HFF-Myc (cell line): ENCODE results near the gene FPGS.

Experiments
- DNase-seq: peaks from one replicate; pipeline ENCODE4 v3.0.0-alpha.2; 2011; ENCODE audit warnings: low read depth; ENCODE audit errors: extremely low read depth
- H3K4me3 ChIP-seq: replicated peaks from 2 replicates; pipeline ENCODE4 v1.5.1; 2011; ENCODE audit warnings: low read depth, mild to moderate bottlenecking, control low read depth, low read length
- TF ChIP-seq, protein P1 (sequence below): IDR thresholded peaks from 2 replicates; pipeline ENCODE4 v1.5.1; 2012; ENCODE audit warnings: mild to moderate bottlenecking, low read depth, low read length, control low read depth; ENCODE audit errors: missing control alignments

The FPGS gene

DNA sequence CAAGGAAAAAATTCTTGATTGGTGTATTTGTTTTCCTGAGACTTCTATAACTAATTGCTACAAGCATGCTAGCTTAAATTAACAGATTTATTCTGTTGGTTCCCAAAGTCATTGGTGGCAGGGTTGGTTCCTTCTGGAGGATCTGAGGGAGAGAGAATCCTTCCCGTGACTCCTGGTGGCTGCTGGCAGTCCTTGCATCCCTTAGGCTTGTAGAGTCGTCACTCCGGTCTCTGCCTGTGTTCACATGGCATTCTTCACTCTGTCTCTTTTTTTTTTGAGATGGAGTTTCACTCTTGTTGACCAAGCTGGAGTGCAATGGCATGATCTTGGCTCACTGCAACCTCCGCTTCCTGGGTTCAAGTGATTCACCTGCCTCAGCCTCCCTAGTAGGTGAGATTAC is 11.6 kb upstream of the FPGS start:
- no peak for DNase-seq
- TF ChIP-seq, protein P1, sequence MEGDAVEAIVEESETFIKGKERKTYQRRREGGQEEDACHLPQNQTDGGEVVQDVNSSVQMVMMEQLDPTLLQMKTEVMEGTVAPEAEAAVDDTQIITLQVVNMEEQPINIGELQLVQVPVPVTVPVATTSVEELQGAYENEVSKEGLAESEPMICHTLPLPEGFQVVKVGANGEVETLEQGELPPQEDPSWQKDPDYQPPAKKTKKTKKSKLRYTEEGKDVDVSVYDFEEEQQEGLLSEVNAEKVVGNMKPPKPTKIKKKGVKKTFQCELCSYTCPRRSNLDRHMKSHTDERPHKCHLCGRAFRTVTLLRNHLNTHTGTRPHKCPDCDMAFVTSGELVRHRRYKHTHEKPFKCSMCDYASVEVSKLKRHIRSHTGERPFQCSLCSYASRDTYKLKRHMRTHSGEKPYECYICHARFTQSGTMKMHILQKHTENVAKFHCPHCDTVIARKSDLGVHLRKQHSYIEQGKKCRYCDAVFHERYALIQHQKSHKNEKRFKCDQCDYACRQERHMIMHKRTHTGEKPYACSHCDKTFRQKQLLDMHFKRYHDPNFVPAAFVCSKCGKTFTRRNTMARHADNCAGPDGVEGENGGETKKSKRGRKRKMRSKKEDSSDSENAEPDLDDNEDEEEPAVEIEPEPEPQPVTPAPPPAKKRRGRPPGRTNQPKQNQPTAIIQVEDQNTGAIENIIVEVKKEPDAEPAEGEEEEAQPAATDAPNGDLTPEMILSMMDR, result no peak
- H3K4me3 ChIP-seq, result no peak overlapping the region

DNA sequence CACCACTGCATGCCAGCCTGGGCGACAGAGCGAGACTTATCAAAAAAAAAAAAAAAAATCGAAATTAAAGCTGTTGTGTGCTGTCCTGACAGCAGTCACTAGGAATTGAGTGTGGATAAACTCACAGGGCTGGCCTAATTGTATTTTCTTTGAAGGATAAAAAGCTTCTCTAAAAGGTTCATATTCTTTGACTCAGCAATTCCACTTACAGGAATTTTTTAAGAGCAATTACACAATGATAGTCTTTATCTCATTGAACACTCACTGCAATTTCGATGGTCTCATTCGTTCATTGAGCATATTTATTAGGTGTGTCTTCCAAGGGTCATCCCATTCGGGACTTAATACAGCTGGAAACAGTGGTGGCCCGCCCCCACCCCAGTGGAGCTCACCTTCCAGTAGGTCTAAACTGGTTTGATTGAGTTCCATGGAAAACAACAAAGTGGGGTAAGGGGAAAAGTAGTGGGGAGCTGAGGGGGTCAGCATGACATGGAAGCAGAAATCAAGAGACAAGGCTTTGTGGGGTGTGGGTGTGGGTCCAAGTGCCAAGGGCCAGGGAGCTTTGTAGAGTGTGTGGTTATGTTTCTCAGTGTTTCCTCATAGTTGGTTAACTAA is 10.2 kb upstream of the FPGS start:
- DNase-seq, result no peak
- no peak overlapping the region for H3K4me3 ChIP-seq
- TF ChIP-seq, protein P1, result no peak

DNA sequence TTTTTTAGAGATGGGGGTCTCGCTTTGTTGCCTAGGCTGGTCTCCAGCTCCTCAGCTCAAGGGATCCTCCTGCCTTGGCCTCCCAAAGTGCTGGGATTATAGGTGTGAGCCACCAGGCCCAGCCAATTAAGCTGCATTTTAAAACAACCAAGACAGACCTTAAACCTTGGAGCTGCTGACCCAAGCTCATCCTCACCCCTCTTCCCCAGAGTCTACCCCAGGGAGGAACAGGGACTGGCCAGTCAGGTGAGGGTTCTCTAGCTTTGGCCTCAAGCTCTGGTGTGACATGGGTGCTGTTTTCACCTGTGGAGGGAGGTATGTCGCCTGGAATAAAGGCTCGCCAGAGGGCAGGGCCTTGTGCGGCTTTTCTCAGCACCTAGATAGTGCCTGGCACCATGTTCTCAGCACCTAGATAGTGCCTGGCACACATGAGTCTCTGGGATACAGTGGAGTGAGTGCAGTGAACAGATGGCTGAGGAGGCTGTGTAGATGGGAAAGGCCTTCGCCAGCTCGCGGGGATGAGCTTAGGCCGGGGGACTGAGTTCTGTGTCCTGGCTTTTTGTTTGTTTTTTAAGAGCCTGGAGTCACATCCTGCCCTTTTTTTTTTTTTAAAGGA is 9.5 kb upstream of the FPGS start:
- no peak for DNase-seq
- TF ChIP-seq, protein P1, result no peak
- H3K4me3 ChIP-seq, result no peak overlapping the region

DNA sequence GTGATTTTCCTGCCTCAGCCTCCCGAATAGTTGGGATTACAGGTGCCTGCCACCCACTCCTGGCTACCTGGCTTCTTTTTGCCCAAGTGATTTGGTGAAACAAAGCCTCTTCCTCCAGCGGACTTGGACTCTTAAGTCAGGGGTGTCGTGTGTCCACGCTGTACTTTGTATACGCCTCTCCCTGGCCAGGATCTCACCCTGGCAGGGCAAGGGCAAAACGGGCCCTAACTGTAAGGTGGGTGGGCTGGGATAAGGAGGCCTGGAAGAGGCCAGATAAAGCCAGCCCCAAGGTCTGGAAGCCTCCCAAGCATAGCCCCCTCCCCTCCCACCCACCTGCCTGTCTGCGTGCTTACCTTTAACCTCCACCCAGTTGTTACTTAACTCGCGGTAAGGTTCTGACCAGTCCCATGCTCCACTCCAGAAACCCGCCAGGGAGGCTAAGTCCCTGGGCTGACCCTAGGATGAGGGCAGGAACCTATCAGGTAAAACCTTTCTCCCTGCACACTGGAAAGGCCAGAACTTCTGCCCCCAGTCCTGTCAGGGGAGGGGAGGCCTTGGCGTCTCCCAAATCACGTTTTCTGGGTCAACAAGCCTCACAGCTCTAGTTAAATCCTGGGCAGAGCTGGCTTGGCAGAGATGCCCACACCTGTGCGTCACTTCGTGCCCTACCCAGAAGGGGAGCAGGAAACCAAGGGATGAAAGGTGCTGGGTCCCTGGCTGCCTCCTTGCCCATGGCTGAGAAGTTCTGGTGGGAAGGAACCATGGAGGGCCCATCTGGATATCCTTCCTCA is 8.5 kb upstream of the FPGS start:
- DNase-seq, result no peak
- TF ChIP-seq, protein P1, result no peak
- no peak overlapping the region for H3K4me3 ChIP-seq

DNA sequence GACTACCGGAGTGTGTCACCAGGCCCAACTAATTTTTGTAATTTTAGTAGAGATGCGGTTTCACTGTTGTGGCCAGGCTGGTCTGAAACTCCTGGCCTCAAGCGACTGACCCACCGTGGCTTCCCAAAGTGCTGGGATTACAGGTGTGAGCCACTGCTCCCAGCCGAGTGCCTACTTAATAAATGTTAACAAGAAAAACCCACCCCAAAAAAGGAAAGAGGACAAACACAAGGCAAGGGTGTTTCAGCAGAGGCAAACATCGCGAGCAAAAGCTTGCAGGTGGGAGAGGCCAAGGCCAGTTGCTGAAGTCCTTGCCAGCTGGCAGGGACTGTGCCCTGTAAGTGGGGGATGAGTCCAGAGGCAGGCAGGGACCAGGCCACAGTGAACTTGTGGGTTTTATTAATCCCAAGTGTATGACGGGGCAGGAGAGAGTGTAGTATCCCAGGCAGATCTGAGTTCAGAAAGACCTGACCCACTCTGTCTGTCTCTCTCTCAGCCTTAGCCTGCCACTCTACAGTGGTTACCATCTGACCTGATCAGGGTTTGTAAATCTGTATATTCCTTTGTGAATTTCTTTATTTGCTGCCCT is 6.4 kb upstream of the FPGS start:
- H3K4me3 ChIP-seq, result no peak overlapping the region
- DNase-seq, result no peak
- TF ChIP-seq, protein P1, result no peak

DNA sequence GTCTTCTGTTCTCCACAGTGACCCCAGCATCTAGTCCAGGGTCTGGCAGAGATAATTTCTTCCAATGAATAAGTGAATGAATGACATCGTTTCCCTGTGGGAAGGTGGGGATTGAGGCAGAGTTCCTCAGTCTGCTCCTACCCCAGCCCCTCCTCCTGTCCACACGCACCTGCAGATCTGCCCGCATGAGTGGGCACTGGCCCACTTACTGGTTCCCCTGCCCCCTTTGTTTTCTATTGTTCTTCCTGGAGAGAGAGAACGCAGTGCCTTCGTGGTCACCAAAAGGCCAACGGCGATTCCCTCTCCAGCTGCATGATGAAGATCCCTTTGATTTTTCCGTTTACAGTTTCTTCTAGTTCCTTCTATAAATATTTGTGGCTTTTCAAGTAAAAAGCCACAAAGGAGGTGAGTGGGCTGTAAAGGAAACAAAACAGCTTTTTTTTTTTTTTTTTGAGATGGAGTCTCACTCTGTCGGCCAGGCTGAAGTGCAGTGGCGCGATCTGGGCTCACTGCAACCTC is 5.8 kb upstream of the FPGS start:
- H3K4me3 ChIP-seq, result no peak overlapping the region
- no peak for DNase-seq
- TF ChIP-seq, protein P1, result no peak
